Putamen (tissue), 1 donor: ENCODE data around the gene CDK3.

Experiments
- DNase-seq: peaks from one replicate; pipeline ENCODE4 v3.0.0-alpha.2; 2016; ENCODE audit warnings: low spot score

Gene CDK3

GRCh38 chr17:75991396-75991795 lies 9.3 kb upstream of the CDK3 start:
- DNase-seq = no peak

GRCh38 chr17:75994802-75995370 lies 5.8 kb upstream of the CDK3 start:
- DNase-seq = no peak

- no peak for DNase-seq
Observed at GRCh38 chr17:75995385-75995925, 5.2 kb upstream of the CDK3 start.

- DNase-seq = no peak
Observed at GRCh38 chr17:75996665-75997590, 3.7 kb upstream of the CDK3 start.

GRCh38 chr17:75998327-75998795 lies 2.3 kb upstream of the CDK3 start:
- no peak for DNase-seq

GRCh38 chr17:76000016-76000754 lies 470 bp upstream of the CDK3 start:
- DNase-seq = no peak

GRCh38 chr17:76002100-76002499 lies 1.4 kb downstream of the CDK3 start:
- no peak for DNase-seq

- no peak for DNase-seq
Observed at GRCh38 chr17:76003915-76004314, 3.3 kb downstream of the CDK3 start.

- DNase-seq = no peak
Observed at GRCh38 chr17:76004750-76005262, 4.2 kb downstream of the CDK3 start.

GRCh38 chr17:76005263-76006149 lies 4.9 kb downstream of the CDK3 start:
- DNase-seq = peak; percentile 57

GRCh38 chr17:76007131-76007849 lies 6.6 kb downstream of the CDK3 start:
- DNase-seq = no peak

GRCh38 chr17:76007850-76008165 lies 7.2 kb downstream of the CDK3 start:
- no peak for DNase-seq

GRCh38 chr17:76008208-76008607 lies 7.6 kb downstream of the CDK3 start:
- no peak for DNase-seq

GRCh38 chr17:76008630-76009425 lies 8.2 kb downstream of the CDK3 start:
- DNase-seq = no peak

- DNase-seq = no peak
Observed at GRCh38 chr17:76009447-76009846, 8.8 kb downstream of the CDK3 start.

GRCh38 chr17:76009969-76010661 lies 9.5 kb downstream of the CDK3 start:
- no peak for DNase-seq

- DNase-seq = no peak
Observed at GRCh38 chr17:76011951-76012350, 11.3 kb downstream of the CDK3 start.

- DNase-seq = no peak
Observed at GRCh38 chr17:76013377-76013932, 12.8 kb downstream of the CDK3 start.
